Astrocyte (in vitro differentiated cells and primary cell): ENCODE results near the gene B3GALT6. TPM values are rescaled to one million over a fixed set of nuclear protein-coding genes. Genes with fewer than 3 reads are reported as not detected.
A peak's percentile ranks its signal among the peaks of the same experiment; 100 is the strongest.

Experiments used
- DNase-seq: peaks from one replicate; pipeline ENCODE4 v3.0.0-alpha.2; 2010; ENCODE audit warnings: low read depth
- FAIRE-seq: peaks from 2 replicates; lab custom pipeline; 2011; peaks lifted over from hg19 to GRCh38; lab: Jason Lieb, UNC
- H2AFZ ChIP-seq: 2 replicates; pipeline ENCODE4 v1.6.0; 2012; ENCODE audit warnings: low read depth, low read length, inconsistent platforms
- H3K27ac ChIP-seq: 2 replicates; pipeline ENCODE4 v1.5.1; 2011; ENCODE audit warnings: low read depth, low read length, inconsistent platforms
- H3K27me3 ChIP-seq: 2 replicates; pipeline ENCODE4 v1.6.0; 2011; ENCODE audit warnings: low read length, inconsistent platforms; ENCODE audit not compliant: insufficient read depth
- H3K36me3 ChIP-seq: 2 replicates; pipeline ENCODE4 v1.5.1; 2011; ENCODE audit warnings: low read length, inconsistent platforms; ENCODE audit not compliant: insufficient read depth
- H3K4me1 ChIP-seq: 2 replicates; pipeline ENCODE4 v1.5.1; 2011; ENCODE audit warnings: low read length, inconsistent platforms; ENCODE audit not compliant: insufficient read depth
- H3K4me2 ChIP-seq: 2 replicates; pipeline ENCODE4 v1.6.0; 2012; ENCODE audit warnings: low read length, inconsistent platforms
- H3K4me3 ChIP-seq: 2 replicates; pipeline ENCODE4 v1.5.1; 2011; ENCODE audit warnings: low read depth, mild to moderate bottlenecking, low read length, inconsistent platforms; ENCODE audit not compliant: insufficient read depth
- H3K79me2 ChIP-seq: 2 replicates; pipeline ENCODE4 v1.6.0; 2012; ENCODE audit warnings: mild to moderate bottlenecking, low read length, inconsistent platforms; ENCODE audit not compliant: insufficient read depth
- H3K9ac ChIP-seq: 2 replicates; pipeline ENCODE4 v1.6.0; 2012; ENCODE audit warnings: mild to moderate bottlenecking, low read length, inconsistent platforms
- H3K9me3 ChIP-seq: 2 replicates; pipeline ENCODE4 v1.5.1; 2012; ENCODE audit warnings: low read depth, mild to moderate bottlenecking, low read length, inconsistent platforms; ENCODE audit not compliant: insufficient read depth
- H4K20me1 ChIP-seq: 2 replicates; pipeline ENCODE4 v1.6.0; 2012; ENCODE audit warnings: low read length, inconsistent platforms; ENCODE audit not compliant: insufficient read depth
- H3K27ac Mint-ChIP-seq: one replicate; pipeline ENCODE4 v1.8.0; 2021; ENCODE audit warnings: mild to moderate bottlenecking, mixed read lengths; ENCODE audit not compliant: unreplicated experiment
- H3K27me3 Mint-ChIP-seq: one replicate; pipeline ENCODE4 v1.8.0; 2021; ENCODE audit warnings: low read depth, mixed read lengths; ENCODE audit not compliant: unreplicated experiment
- H3K36me3 Mint-ChIP-seq: one replicate; pipeline ENCODE4 v1.8.0; 2021; ENCODE audit warnings: low read depth, mixed read lengths; ENCODE audit not compliant: unreplicated experiment
- H3K4me1 Mint-ChIP-seq: one replicate; pipeline ENCODE4 v1.8.0; 2021; ENCODE audit warnings: low read depth, mixed read lengths; ENCODE audit not compliant: unreplicated experiment
- H3K4me3 Mint-ChIP-seq: one replicate; pipeline ENCODE4 v1.8.0; 2021; ENCODE audit warnings: mild to moderate bottlenecking, moderate library complexity, mixed read lengths; ENCODE audit not compliant: unreplicated experiment
- H3K9me3 Mint-ChIP-seq: one replicate; pipeline ENCODE4 v1.8.0; 2021; ENCODE audit warnings: mild to moderate bottlenecking, mixed read lengths; ENCODE audit not compliant: unreplicated experiment
- CTCF ChIP-seq: IDR thresholded peaks from 2 replicates; pipeline ENCODE4 v1.5.1; 2011; ENCODE audit warnings: low read depth, mild to moderate bottlenecking, inconsistent platforms, low read length, moderate library complexity; ENCODE audit not compliant: insufficient read depth
- EZH2 ChIP-seq: IDR thresholded peaks from 2 replicates; pipeline ENCODE4 v1.6.1; 2012; ENCODE audit warnings: mild to moderate bottlenecking, low read length, inconsistent platforms; ENCODE audit not compliant: insufficient read depth
- total RNA-seq: library from RNA; stranded (reverse); gene quantifications from 2 replicates; pipeline ENCODE4 v1.2.1, GENCODE V29; 2021

B3GALT6 gene
- total RNA-seq, 1 donor from 2014 or later = 22.4 TPM

- Mint-ChIP-seq H3K36me3 (no peaks in the 10 kb centered on the region), H3K27ac (no peak overlapping the region), H3K9me3 (no peaks in the 10 kb centered on the region), H3K4me1 (peaks cover 7% of the 10 kb centered on the region), H3K27me3 (peaks cover 18% of the 10 kb centered on the region), H3K4me3 (no peak overlapping the region)
- Histone ChIP-seq H3K4me1 (no peaks in the 10 kb centered on the region), H3K9me3 (no peaks in the 10 kb centered on the region), H3K79me2 (no peaks in the 10 kb centered on the region), H2AFZ (no peak overlapping the region), H4K20me1 (no peaks in the 10 kb centered on the region), H3K27me3 (no peaks in the 10 kb centered on the region), H3K4me2 (no peak overlapping the region), H3K27ac (no peak overlapping the region), H3K9ac (no peak overlapping the region), H3K4me3 (no peak overlapping the region), H3K36me3 (no peaks in the 10 kb centered on the region)
- TF ChIP-seq CTCF = no peak
- no peak for TF ChIP-seq EZH2
- DNase-seq = no peak
- FAIRE-seq = no peak
Measured at GRCh38 chr1:1185101-1185765, 46.8 kb upstream of the B3GALT6 start.

GRCh38 chr1:1187938-1188337, 44.1 kb upstream of the B3GALT6 start:
- Histone ChIP-seq H3K4me2 (no peak overlapping the region), H3K36me3 (no peaks in the 10 kb centered on the region), H3K4me1 (no peaks in the 10 kb centered on the region), H3K4me3 (no peak overlapping the region), H2AFZ (no peak overlapping the region), H3K9ac (no peak overlapping the region), H3K79me2 (no peaks in the 10 kb centered on the region), H3K27me3 (peaks cover 3% of the 10 kb centered on the region), H4K20me1 (no peaks in the 10 kb centered on the region), H3K9me3 (no peaks in the 10 kb centered on the region), H3K27ac (no peak overlapping the region)
- TF ChIP-seq CTCF (no peak), EZH2 (no peak)
- Mint-ChIP-seq H3K4me3 (no peak overlapping the region), H3K36me3 (peaks cover 3% of the 10 kb centered on the region), H3K4me1 (no peaks in the 10 kb centered on the region), H3K27me3 (peaks cover 20% of the 10 kb centered on the region), H3K27ac (no peak overlapping the region), H3K9me3 (peaks cover 5% of the 10 kb centered on the region)
- DNase-seq (peak; percentile 39), FAIRE-seq (no peak)

- H3K4me1 ChIP-seq = no peaks in the 10 kb centered on the region
- FAIRE-seq (no peak), DNase-seq (no peak)
- peaks cover 3% of the 10 kb centered on the region for H3K27me3 ChIP-seq
- no peak overlapping the region for H3K4me2 ChIP-seq
- H3K9ac ChIP-seq = no peak overlapping the region
- Mint-ChIP-seq H3K27ac (no peak overlapping the region), H3K27me3 (peaks cover 20% of the 10 kb centered on the region), H3K36me3 (peaks cover 3% of the 10 kb centered on the region), H3K4me1 (no peaks in the 10 kb centered on the region), H3K9me3 (peaks cover 6% of the 10 kb centered on the region), H3K4me3 (no peak overlapping the region)
- H3K27ac ChIP-seq = no peak overlapping the region
- H4K20me1 ChIP-seq = no peaks in the 10 kb centered on the region
- H2AFZ ChIP-seq = no peak overlapping the region
- no peak for TF ChIP-seq CTCF
- TF ChIP-seq EZH2 = no peak
- no peaks in the 10 kb centered on the region for H3K79me2 ChIP-seq
- H3K36me3 ChIP-seq = no peaks in the 10 kb centered on the region
- H3K4me3 ChIP-seq = no peak overlapping the region
- H3K9me3 ChIP-seq = no peaks in the 10 kb centered on the region
Measured at GRCh38 chr1:1189111-1189510, 42.9 kb upstream of the B3GALT6 start.
